ENCODE results near the gene GALNTL6.

DNA sequence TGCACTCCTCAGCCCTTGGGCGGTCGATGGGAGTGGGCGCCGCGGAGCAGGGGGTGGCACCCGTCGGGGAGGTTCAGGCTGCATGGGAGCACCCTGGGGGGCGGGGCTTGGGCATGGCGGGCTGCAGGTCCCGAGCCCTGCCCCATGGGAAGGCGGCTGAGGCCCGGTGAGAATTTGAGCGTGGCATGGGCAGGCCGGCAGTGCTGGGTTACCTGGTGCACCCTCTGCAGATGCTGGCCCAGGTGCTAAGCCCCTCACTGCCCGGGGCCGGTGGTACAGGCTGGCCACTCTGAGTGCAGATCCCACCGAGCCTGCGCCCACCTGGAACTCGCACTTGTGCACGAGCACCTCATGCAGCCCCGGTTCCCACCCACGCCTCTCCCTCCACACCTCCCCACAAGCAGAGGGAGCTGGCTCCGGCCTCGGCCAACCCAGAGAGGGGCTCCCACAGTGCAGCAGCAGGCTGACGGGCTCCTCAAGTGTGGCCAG, 556.3 kb downstream of the GALNTL6 start:
- TF ChIP-seq POLR2A (IDR thresholded peaks at IDR 0.05; ENCODE audit: low read depth, low read length) (no peak), CTCF (conservative IDR thresholded peaks at IDR 0.05; ENCODE audit: low read depth, low read length) (no peak), BHLHE40 (IDR thresholded peaks at IDR 0.05; ENCODE audit: low read depth, low read length) (no peak)
